K562 (cell line): ENCODE data around the gene GRXCR2. TPM values are rescaled to one million over a fixed set of nuclear protein-coding genes. Genes with fewer than 3 reads are reported as not detected.
A peak's percentile ranks its signal among the peaks of the same experiment; 100 is the strongest.

Source experiments
- ATAC-seq: fragments of 200-7000 bp; cut with Tn5 transposase; 3 replicates; pipeline ENCODE4 v1.9.1; 2020; ENCODE audit warnings: moderate library complexity
- Bru-seq: library from RNA; stranded (reverse); fragments of 400-500 nt; gene quantifications from one replicate; lab custom pipeline; 2021; lab: Mats Ljungman, UMichigan
- BruChase-seq, 2 experiments: library from RNA; stranded (reverse); fragments of 400-500 nt; gene quantifications; one replicate each; lab custom pipeline; 2021; lab: Mats Ljungman, UMichigan
- BruUV-seq: library from RNA; stranded (reverse); fragments of 400-500 nt; replicated peaks from 2 replicates; lab custom pipeline; 2021; lab: Mats Ljungman, UMichigan
- CTCF ChIA-PET: fragments of 300-600 bp; formaldehyde crosslinking; extraction: SDS; loops from one replicate; lab custom pipeline; 2021; ENCODE audit warnings: low intra/inter-chr PET ratio; lab: Yijun Ruan, JAX
- POLR2A ChIA-PET: fragments of 300-600, 350-650 bp; sonication (Branson Sonifier 250); formaldehyde crosslinking; extraction: SDS; loops from one replicate; lab custom pipeline; 2021; ENCODE audit warnings: antibody characterized with exemption, inconsistent platforms; lab: Yijun Ruan, JAX
- DNase-seq, 4 experiments: peaks; one replicate each; pipeline versions ENCODE4 v3.0.0 to v3.0.0-alpha.2; 2011 to 2018; ENCODE audit warnings: low spot score in 3 of 4, mixed read lengths in 3 of 4; ENCODE audit errors: extremely low read depth in 1 of 4
- FAIRE-seq: peaks from 2 replicates; lab custom pipeline; 2011; peaks lifted over from hg19 to GRCh38; lab: Jason Lieb, UNC
- H2AFZ ChIP-seq: 2 replicates; pipeline ENCODE4 v1.6.0; 2011; ENCODE audit warnings: low read depth, low read length, control low read depth, inconsistent platforms
- H3K27ac ChIP-seq: fragments of 200-600 bp; 3 replicates; pipeline ENCODE4 v1.8.0; 2011; ENCODE audit warnings: low read depth, mild to moderate bottlenecking, control low read depth, inconsistent platforms, low read length, moderate library complexity, mixed read lengths; ENCODE audit errors: extremely low read depth
- H3K27me3 ChIP-seq, 2 experiments: fragments of 300-600 bp in 1 of 2; 2 replicates in 1 of 2; 3 replicates in 1 of 2; pipeline versions ENCODE4 v1.6.0 to v1.8.0; 2011; ENCODE audit warnings: inconsistent platforms in 2 of 2, low read length in 2 of 2, mild to moderate bottlenecking in 1 of 2, mixed read lengths in 1 of 2, moderate library complexity in 1 of 2; ENCODE audit not compliant: control insufficient read depth in 2 of 2, insufficient read depth in 2 of 2
- H3K36me3 ChIP-seq: fragments of 300-600 bp; 3 replicates; pipeline ENCODE4 v1.8.0; 2011; ENCODE audit warnings: mild to moderate bottlenecking, low read length, inconsistent platforms; ENCODE audit not compliant: control insufficient read depth, insufficient read depth
- H3K4me1 ChIP-seq, 2 experiments: fragments of 200-600 bp in 1 of 2; replicated peaks in 1 of 2; 2 replicates in 1 of 2; 3 replicates in 1 of 2; pipeline versions ENCODE4 v1.5.1 to v1.8.0; 2011; ENCODE audit warnings: inconsistent platforms in 2 of 2, low read length in 2 of 2, mild to moderate bottlenecking in 1 of 2, mixed read lengths in 1 of 2, moderate library complexity in 1 of 2; ENCODE audit not compliant: control insufficient read depth in 2 of 2, insufficient read depth in 2 of 2
- H3K4me2 ChIP-seq: 2 replicates; pipeline ENCODE4 v1.6.1; 2011; ENCODE audit warnings: low read length, control low read depth, inconsistent platforms, mixed read lengths; ENCODE audit not compliant: insufficient read depth
- H3K4me3 ChIP-seq: fragments of 200-600 bp; sonication (generic), shearing (Covaris generic); 2 replicates; pipeline ENCODE4 v1.5.1; 2016; ENCODE audit warnings: control low read depth, inconsistent platforms
- H3K79me2 ChIP-seq: fragments of 200-600 bp; 3 replicates; pipeline ENCODE4 v1.8.0; 2011; ENCODE audit warnings: low read length, inconsistent platforms; ENCODE audit not compliant: control insufficient read depth, insufficient read depth
- H3K9ac ChIP-seq, 2 experiments: 2 replicates each; pipeline versions ENCODE4 v1.6.0 to v1.6.1; 2011; ENCODE audit warnings: low read depth in 2 of 2, low read length in 2 of 2, control low read depth in 1 of 2, inconsistent platforms in 1 of 2, mild to moderate bottlenecking in 1 of 2, mixed read lengths in 1 of 2; ENCODE audit not compliant: insufficient read depth in 1 of 2
- H3K9me1 ChIP-seq: one replicate; pipeline ENCODE4 v1.6.0; 2011; ENCODE audit warnings: inconsistent platforms, mild to moderate bottlenecking, low read length, moderate library complexity; ENCODE audit not compliant: control insufficient read depth, insufficient read depth
- H3K9me3 ChIP-seq: replicated peaks from 2 replicates; pipeline ENCODE4 v1.5.1; 2011; ENCODE audit warnings: low read depth, low read length, inconsistent platforms; ENCODE audit not compliant: control insufficient read depth, insufficient read depth
- H4K20me1 ChIP-seq: replicated peaks from 2 replicates; pipeline ENCODE4 v1.6.1; 2011; ENCODE audit warnings: low read length, inconsistent platforms, mixed read lengths; ENCODE audit not compliant: control insufficient read depth, insufficient read depth
- ARID1B ChIP-seq: fragments of 450-650 bp; IDR thresholded peaks from 2 replicates; pipeline ENCODE4 v1.6.1; 2016; ENCODE audit warnings: antibody characterized with exemption, mild to moderate bottlenecking, inconsistent platforms
- EHMT2 ChIP-seq: fragments of 450-650 bp; IDR thresholded peaks from 2 replicates; pipeline ENCODE4 v1.6.1; 2018; ENCODE audit warnings: antibody characterized with exemption
- ERF ChIP-seq: fragments of 450-650 bp; formaldehyde crosslinking; IDR thresholded peaks from 2 replicates; pipeline ENCODE4 v1.4.0; 2020; ENCODE audit warnings: mild to moderate bottlenecking, mixed read lengths
- HLTF ChIP-seq: fragments of 450-650 bp; IDR thresholded peaks from 2 replicates; pipeline ENCODE4 v1.6.1; 2016
- POLR2AphosphoS2 ChIP-seq: IDR thresholded peaks from 2 replicates; pipeline ENCODE4 v1.6.1; 2012; ENCODE audit warnings: low read length, improper control_type of control experiment
- RNF219 ChIP-seq: fragments of 250-450 bp; sonication (Bioruptor Pico); IDR thresholded peaks from 2 replicates; pipeline ENCODE4 v1.5.0; 2022; ENCODE audit warnings: mild to moderate bottlenecking
- RUNX1 ChIP-seq: sonication (generic); IDR thresholded peaks from 2 replicates; pipeline ENCODE4 v1.6.1; 2016; ENCODE audit warnings: antibody characterized with exemption, low read depth
- SREBF2 ChIP-seq: sonication (generic); formaldehyde crosslinking; IDR thresholded peaks from 2 replicates; pipeline ENCODE4 v1.4.0; 2020; ENCODE audit warnings: mild to moderate bottlenecking, missing genetic modification reagents
- TAF1 ChIP-seq: IDR thresholded peaks from 2 replicates; pipeline ENCODE4 v1.6.1; 2011; ENCODE audit warnings: mild to moderate bottlenecking, low read length, moderate library complexity; ENCODE audit not compliant: insufficient read depth, control insufficient read depth, severe bottlenecking; ENCODE audit errors: extremely low read depth
- TEAD2 ChIP-seq: fragments of 450-650 bp; IDR thresholded peaks from 2 replicates; pipeline ENCODE4 v1.6.1; 2016; ENCODE audit warnings: missing genetic modification characterization, control low read depth, missing compliant biosample characterization
- ZNF134 ChIP-seq: fragments of 250-450 bp; sonication (Bioruptor Pico); conservative IDR thresholded peaks from 2 replicates; pipeline ENCODE4 v1.4.0; 2020
- ZNF445 ChIP-seq: fragments of 250-450 bp; sonication (Bioruptor Pico); IDR thresholded peaks from 2 replicates; pipeline ENCODE4 v1.4.0; 2020; ENCODE audit warnings: low read depth, mild to moderate bottlenecking, moderate library complexity
- ZNF592 ChIP-seq: fragments of 450-650 bp; IDR thresholded peaks from 2 replicates; pipeline ENCODE4 v1.6.1; 2017; ENCODE audit warnings: antibody characterized with exemption, mild to moderate bottlenecking
- ZNF778 ChIP-seq: fragments of 450-650 bp; formaldehyde crosslinking; IDR thresholded peaks from 2 replicates; pipeline ENCODE4 v1.4.0; 2020; ENCODE audit warnings: mild to moderate bottlenecking, moderate library complexity
- WGBS: fragments of 100-300 bp; shearing (Covaris generic); methylation state at CpG from one replicate; pipeline ENCODE4 v1.1.6; 2016; ENCODE audit warnings: low coverage, mixed read lengths; ENCODE audit not compliant: insufficient coverage; ENCODE audit errors: missing lambda C conversion rate; 5-methylcytosine and 5-hydroxymethylcytosine counted together
- in situ Hi-C: fragments of 300-500 bp; cut with MboI; formaldehyde crosslinking; loops from 4 replicates; pipeline ENCODE4 v1.15.0; 2018; ENCODE audit warnings: inconsistent platforms, mixed read lengths
- intact Hi-C: fragments of 100-400 bp; cut with micrococcal nuclease; formaldehyde crosslinking; loops from 2 replicates; pipeline ENCODE4 v1.14.2; 2022
- long read RNA-seq, 3 experiments: library from polyadenylated mRNA in 2 of 3; library from RNA in 1 of 3; unstranded in 2 of 3; stranded (forward) in 1 of 3; transcript quantifications; one replicate each; pipeline ENCODE4 v2.0.0, GENCODE V29; 2019 to 2022
- polyA minus RNA-seq, 3 experiments: library from RNA; depleted of rRNA, polyadenylated mRNA; stranded (reverse); fragments of >200 nt; gene quantifications; 2 replicates each; pipeline ENCODE4 v1.2.3, GENCODE V29; 2011
- polyA plus RNA-seq, 8 experiments: library from polyadenylated mRNA; depleted of rRNA in 4 of 8; stranded (reverse) in 5 of 8; unstranded in 3 of 8; fragments of >200 nt; fragmentation: Nextera tagmentation in 2 of 8; fragmentation: Illumina TruSeq in 1 of 8; extraction: Ambion mirVana in 2 of 8; extraction: Trizol in 1 of 8; gene quantifications; 2 replicates each; pipeline versions ENCODE4 v1.2.1 to v1.2.3, GENCODE V29; 2011 to 2014; ENCODE audit warnings: inconsistent platforms in 1 of 8, missing spikeins in 1 of 8
- total RNA-seq, 7 experiments: library from RNA; depleted of rRNA in 6 of 7; stranded (reverse); fragments of >200 nt in 6 of 7; fragmentation: Illumina TruSeq in 2 of 7; extraction: Trizol in 2 of 7; gene quantifications; 2 replicates each; pipeline versions ENCODE4 v1.2.1 to v1.2.3, GENCODE V29; 2011 to 2021; ENCODE audit warnings: low replicate concordance in 1 of 7

The GRXCR2 gene
- not detected in 2 replicates for total RNA-seq (2011; cell fraction: chromatin; rRNA removed; ENCODE audit: low replicate concordance)
- total RNA-seq (2011; cell fraction: nucleolus; rRNA removed): not detected in 2 replicates
- total RNA-seq (2011; cell fraction: nucleoplasm; rRNA removed): not detected in 2 replicates
- not detected in 2 replicates for total RNA-seq (2014; rRNA removed)
- not detected in 2 replicates for total RNA-seq (2014; rRNA removed; fragmentation: Illumina TruSeq; extraction: Trizol)
- not detected in 2 replicates for total RNA-seq (2015; rRNA removed; fragmentation: Illumina TruSeq; extraction: Trizol)
- not detected in 2 replicates for total RNA-seq (2021)
- not detected in 2 replicates for polyA plus RNA-seq (2011; rRNA removed)
- not detected in 2 replicates for polyA plus RNA-seq (2011; cell fraction: cytosol; rRNA removed)
- not detected in 2 replicates for polyA plus RNA-seq (2011; cell fraction: nucleus; rRNA removed)
- not detected in 2 replicates for polyA plus RNA-seq (2012)
- polyA plus RNA-seq (2014; fragmentation: Illumina TruSeq; extraction: Trizol): not detected in 2 replicates
- not detected for polyA plus RNA-seq (2014; fragmentation: Nextera tagmentation; extraction: Ambion mirVana)
- polyA plus RNA-seq (2014; rRNA removed): not detected in 2 replicates
- not detected in 2 replicates for polyA minus RNA-seq (2011; rRNA and poly(A)+ RNA removed)
- not detected in 2 replicates for polyA minus RNA-seq (2011; cell fraction: cytosol; rRNA and poly(A)+ RNA removed)
- polyA minus RNA-seq (2011; cell fraction: nucleus; rRNA and poly(A)+ RNA removed): not detected in 2 replicates
- Bru-seq, nascent RNA: percentile 4 among the genes with signal in this experiment
- BruChase-seq, experiment 1, labeled RNA remaining after a 2-hour chase: not detected
- percentile 9 among the genes with signal in this experiment for BruChase-seq, experiment 2, labeled RNA remaining after a 6-hour chase
- long read RNA-seq, experiment 1: 0 reads
- long read RNA-seq, experiment 2: 0 reads
- long read RNA-seq, experiment 3: 0 reads

GRCh38 chr5:145872914-145873313 is at the start of gene GRXCR2:
TSS of gene GRXCR2 (minus strand) at chr5:145873014. CDS start at chr5:145872968, 46 bp downstream.
- no peaks in the 10 kb centered on the region for H3K9me3 ChIP-seq
- H3K9me1 ChIP-seq: no peaks in the 10 kb centered on the region
- DNase-seq (no peak), FAIRE-seq (no peak), ATAC-seq (no peak)
- WGBS: 17% methylated on average over 3 of the region's 3 CpGs
- CTCF ChIA-PET: no interaction called here
- no peak within 1 kb of the TSS for H3K9ac ChIP-seq
- H3K27ac ChIP-seq: no peak within 1 kb of the TSS
- BruUV-seq: no TSS peak
- H3K27me3 ChIP-seq: no peaks in the 10 kb centered on the region
- H3K4me1 ChIP-seq: no peaks in the 10 kb centered on the region; a peak in 1 of 5 replicates
- no peaks in the 10 kb centered on the region for H3K79me2 ChIP-seq
- no peak within 1 kb of the TSS for H3K4me2 ChIP-seq
- no peak within 1 kb of the TSS for H3K4me3 ChIP-seq
- POLR2A ChIA-PET: no interaction called here
- intact Hi-C loops: no loop called here
- H2AFZ ChIP-seq: peak within 1 kb of the TSS; percentile 16
- no peaks in the 10 kb centered on the region for H3K36me3 ChIP-seq
- in situ Hi-C loops: no loop called here
- H4K20me1 ChIP-seq: no peaks in the 10 kb centered on the region
- no peak for TF ChIP-seq RUNX1
- no peak for TF ChIP-seq SREBF2 (CRISPR knock-in tag)
- no peak for TF ChIP-seq ZNF778 (CRISPR knock-in tag)
- TF ChIP-seq ERF (CRISPR knock-in tag): no peak
- no peak for TF ChIP-seq ZNF445 (CRISPR knock-in tag)
- TF ChIP-seq TEAD2 (tag): no peak
- no peak for TF ChIP-seq TAF1
- TF ChIP-seq HLTF: no peak
- no peak for TF ChIP-seq POLR2AphosphoS2
- no peak for TF ChIP-seq ZNF134 (CRISPR knock-in tag)
- TF ChIP-seq EHMT2: no peak
- TF ChIP-seq RNF219 (CRISPR knock-in tag): no peak
- no peak for TF ChIP-seq ARID1B
- no peak for TF ChIP-seq ZNF592
